ENCODE data around the gene VTA1. TPM values are rescaled to one million over a fixed set of nuclear protein-coding genes. Genes with fewer than 3 reads are reported as not detected.

The VTA1 gene
- total and polyA plus RNA-seq, 2 of the 13 experiments (the other 11 are each of a cell fraction or from before 2014, with no cell fraction given): 70.7 to 89.1 TPM

DNA sequence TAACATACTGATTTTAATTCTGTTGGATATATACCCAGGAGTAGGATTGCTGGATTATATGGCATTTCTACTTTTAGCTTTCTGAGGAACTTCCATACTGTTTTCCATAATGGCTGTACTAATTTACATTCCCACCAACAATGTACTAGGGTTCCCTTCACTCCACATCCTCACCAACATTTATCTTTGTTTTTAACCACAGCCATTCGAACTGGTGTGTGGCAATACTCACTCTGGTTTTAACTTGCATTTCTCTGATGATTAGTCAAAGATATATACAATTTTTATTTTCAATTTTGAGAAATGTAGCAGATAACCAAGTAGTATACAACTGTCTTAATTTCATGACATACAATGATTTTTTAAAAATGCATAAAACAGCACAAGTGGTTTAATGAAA, 124.4 kb downstream of the VTA1 start:
- ChIA-PET POLR2A (interaction anchor here (2.3 kb wide), 1 partner anchor 11 kb away, joined by 6 read pairs; no protein-coding TSS in a partner anchor), CTCF (ENCODE audit: low intra/inter-chr PET ratio, low total read pairs) (no interaction called here)
- no peak overlapping the region for H2AFZ ChIP-seq (ENCODE audit: low read length)
- H3K27ac ChIP-seq (ENCODE audit: extremely low read length, insufficient read depth, low read length): no peak overlapping the region
- H3K27me3 ChIP-seq (ENCODE audit: control insufficient read depth in 1 of 2, insufficient read depth in 2 of 2, low read length in 2 of 2): no peaks in the 10 kb centered on the region
- ATAC-seq (no peak), FAIRE-seq (no peak), DNase-seq (ENCODE audit: low spot score) (no peak)
- WGBS (ENCODE audit: low lambda C conversion rate): 68% methylated on average over 1 of the region's 1 CpG
- no peaks in the 10 kb centered on the region for H4K20me1 ChIP-seq (ENCODE audit: insufficient read depth, low read length)
- peaks cover 14% of the 10 kb centered on the region for H3K4me1 ChIP-seq (ENCODE audit: insufficient read depth, low read length)
- H3K79me2 ChIP-seq (ENCODE audit: insufficient read depth, low read length): no peaks in the 10 kb centered on the region
- no TSS peak for BruUV-seq (replicated peaks)
- H3K4me2 ChIP-seq (ENCODE audit: low read depth, low read length): no peak overlapping the region
- no peak overlapping the region for H3K9ac ChIP-seq (ENCODE audit: insufficient read depth, low read depth, low read length)
- H3K9me3 ChIP-seq (ENCODE audit: low read length): no peaks in the 10 kb centered on the region
- in situ Hi-C loops (cut with HindIII; ENCODE audit: extremely low pct_ligation_motif_present, low pct_unique_long_range_greater_than_20kb): no loop called here
- no peaks in the 10 kb centered on the region for H3K36me3 ChIP-seq (replicated peaks in 1 of 2; ENCODE audit: control insufficient read depth in 1 of 2, insufficient read depth in 2 of 2, low read length in 2 of 2)
- no peak overlapping the region for H3K4me3 ChIP-seq (replicated peaks in 1 of 3; ENCODE audit: insufficient read depth in 1 of 3, low read depth in 2 of 3, low read length in 3 of 3)
- intact Hi-C loops (cut with micrococcal nuclease; ENCODE audit: unreplicated experiment): no loop called here
- TF ChIP-seq ZFP36L1 (CRISPR knock-in tag; IDR thresholded peaks at IDR 0.05) (no peak), GLI4 (CRISPR knock-in tag; IDR thresholded peaks at IDR 0.05; ENCODE audit: borderline replicate concordance) (no peak), ZFY (CRISPR knock-in tag; IDR thresholded peaks at IDR 0.05) (no peak), DNMT1 (CRISPR knock-in tag; IDR thresholded peaks at IDR 0.05) (no peak), SRY (CRISPR knock-in tag; IDR thresholded peaks at IDR 0.05) (no peak), KLF15 (CRISPR knock-in tag; IDR thresholded peaks at IDR 0.05; ENCODE audit: borderline replicate concordance) (no peak), FIP1L1 (IDR thresholded peaks at IDR 0.05; ENCODE audit: borderline replicate concordance, insufficient read depth, low read depth, low read length) (no peak), ZNF549 (CRISPR knock-in tag; IDR thresholded peaks at IDR 0.05) (no peak), ZNF766 (CRISPR knock-in tag; IDR thresholded peaks at IDR 0.05; ENCODE audit: borderline replicate concordance) (no peak), MAFK (conservative IDR thresholded peaks at IDR 0.05 in 1 of 2, IDR thresholded peaks at IDR 0.05 in 1 of 2; ENCODE audit: low read length in 2 of 2) (no peak), ZMYM3 (CRISPR knock-in tag; IDR thresholded peaks at IDR 0.05) (no peak), ZNF749 (CRISPR knock-in tag; IDR thresholded peaks at IDR 0.05; ENCODE audit: borderline replicate concordance) (no peak)
- TF ChIP-seq, protein P1, sequence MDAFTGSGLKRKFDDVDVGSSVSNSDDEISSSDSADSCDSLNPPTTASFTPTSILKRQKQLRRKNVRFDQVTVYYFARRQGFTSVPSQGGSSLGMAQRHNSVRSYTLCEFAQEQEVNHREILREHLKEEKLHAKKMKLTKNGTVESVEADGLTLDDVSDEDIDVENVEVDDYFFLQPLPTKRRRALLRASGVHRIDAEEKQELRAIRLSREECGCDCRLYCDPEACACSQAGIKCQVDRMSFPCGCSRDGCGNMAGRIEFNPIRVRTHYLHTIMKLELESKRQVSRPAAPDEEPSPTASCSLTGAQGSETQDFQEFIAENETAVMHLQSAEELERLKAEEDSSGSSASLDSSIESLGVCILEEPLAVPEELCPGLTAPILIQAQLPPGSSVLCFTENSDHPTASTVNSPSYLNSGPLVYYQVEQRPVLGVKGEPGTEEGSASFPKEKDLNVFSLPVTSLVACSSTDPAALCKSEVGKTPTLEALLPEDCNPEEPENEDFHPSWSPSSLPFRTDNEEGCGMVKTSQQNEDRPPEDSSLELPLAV (CRISPR knock-in tag; conservative IDR thresholded peaks at IDR 0.05; ENCODE audit: low read depth): no peak
- TF ChIP-seq, protein P2, sequence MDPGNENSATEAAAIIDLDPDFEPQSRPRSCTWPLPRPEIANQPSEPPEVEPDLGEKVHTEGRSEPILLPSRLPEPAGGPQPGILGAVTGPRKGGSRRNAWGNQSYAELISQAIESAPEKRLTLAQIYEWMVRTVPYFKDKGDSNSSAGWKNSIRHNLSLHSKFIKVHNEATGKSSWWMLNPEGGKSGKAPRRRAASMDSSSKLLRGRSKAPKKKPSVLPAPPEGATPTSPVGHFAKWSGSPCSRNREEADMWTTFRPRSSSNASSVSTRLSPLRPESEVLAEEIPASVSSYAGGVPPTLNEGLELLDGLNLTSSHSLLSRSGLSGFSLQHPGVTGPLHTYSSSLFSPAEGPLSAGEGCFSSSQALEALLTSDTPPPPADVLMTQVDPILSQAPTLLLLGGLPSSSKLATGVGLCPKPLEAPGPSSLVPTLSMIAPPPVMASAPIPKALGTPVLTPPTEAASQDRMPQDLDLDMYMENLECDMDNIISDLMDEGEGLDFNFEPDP (CRISPR knock-in tag; conservative IDR thresholded peaks at IDR 0.05): no peak

Other genes with a start within 250 kb of the VTA1 start
- gene GJE1, start 14.3 kb upstream of the VTA1 start, total RNA-seq (2016; rRNA removed; fragmentation: Illumina TruSeq; extraction: Trizol): not detected in 2 replicates
- gene GJE1, start 14.3 kb upstream of the VTA1 start, polyA plus RNA-seq (2011; rRNA removed): not detected in 2 replicates
- not detected in 2 replicates for gene NMBR, start 141 bp upstream of the VTA1 start, total RNA-seq (2016; rRNA removed; fragmentation: Illumina TruSeq; extraction: Trizol)
- gene NMBR, start 141 bp upstream of the VTA1 start, polyA plus RNA-seq (2011; rRNA removed): not detected in 2 replicates
- 83.6 and 129 TPM in 2 replicates for gene ADGRG6, start 154.7 kb downstream of the VTA1 start, total RNA-seq (2016; rRNA removed; fragmentation: Illumina TruSeq; extraction: Trizol)
- gene ADGRG6, start 154.7 kb downstream of the VTA1 start, polyA plus RNA-seq (2011; rRNA removed): 176 and 249 TPM in 2 replicates

Measured in HepG2 (cell line).